SK-N-SH (cell line): ENCODE measurements around the gene ANKRD1. TPM values are rescaled to one million over a fixed set of nuclear protein-coding genes. Genes with fewer than 3 reads are reported as not detected.
A peak's percentile ranks its signal among the peaks of the same experiment; 100 is the strongest.

Experiments
- CTCF ChIA-PET: fragments of 300-600, 350-600 bp; formaldehyde crosslinking; extraction: SDS; loops from one replicate; lab custom pipeline; 2021; lab: Yijun Ruan, JAX
- POLR2A ChIA-PET: fragments of 350-600 bp; sonication (Branson Sonifier 250); formaldehyde crosslinking; extraction: SDS; loops from one replicate; lab custom pipeline; 2020; ENCODE audit warnings: antibody characterized with exemption, inconsistent platforms; lab: Yijun Ruan, JAX
- DNase-seq: peaks from one replicate; pipeline ENCODE4 v3.0.0; 2012
- H2AFZ ChIP-seq: fragments of 200-600 bp; sonication (generic); 2 replicates; pipeline ENCODE4 v1.8.1; 2016; ENCODE audit warnings: antibody characterized with exemption, mild to moderate bottlenecking, low read depth
- H3F3A ChIP-seq: fragments of 200-600 bp; sonication (generic); replicated peaks from 2 replicates; pipeline ENCODE3; 2016; ENCODE audit warnings: antibody characterized with exemption, mild to moderate bottlenecking; ENCODE audit not compliant: insufficient read depth
- H3K27ac ChIP-seq, 2 experiments: fragments of 200-500 bp in 1 of 2; fragments of 200-600 bp in 1 of 2; sonication (Bioruptor generic) in 1 of 2; sonication (generic), shearing (Covaris generic) in 1 of 2; 2 replicates each; pipeline versions ENCODE4 v1.5.1 to v1.6.1; 2014 to 2016; ENCODE audit warnings: low read depth in 2 of 2, inconsistent platforms in 1 of 2, low read length in 1 of 2, mild to moderate bottlenecking in 1 of 2, mixed read lengths in 1 of 2
- H3K27me3 ChIP-seq: fragments of 200-600 bp; sonication (generic), shearing (Covaris generic); 2 replicates; pipeline ENCODE4 v1.6.1; 2016; ENCODE audit warnings: mixed run types; ENCODE audit not compliant: insufficient read depth
- H3K36me3 ChIP-seq, 2 experiments: fragments of 200-500 bp in 1 of 2; fragments of 200-600 bp in 1 of 2; sonication (Bioruptor generic) in 1 of 2; sonication (generic) in 1 of 2; replicated peaks in 1 of 2; 2 replicates each; pipeline versions ENCODE3 to v1.5.1; 2014 to 2016; ENCODE audit warnings: low read length in 1 of 2, mild to moderate bottlenecking in 1 of 2; ENCODE audit not compliant: insufficient read depth in 2 of 2, control insufficient read depth in 1 of 2
- H3K4me1 ChIP-seq, 2 experiments: fragments of 200-500 bp in 1 of 2; fragments of 200-600 bp in 1 of 2; sonication (Bioruptor generic) in 1 of 2; sonication (generic), shearing (Covaris generic) in 1 of 2; 2 replicates each; pipeline versions ENCODE4 v1.5.1 to v1.6.1; 2014 to 2016; ENCODE audit warnings: low read depth in 1 of 2, low read length in 1 of 2, mixed run types in 1 of 2; ENCODE audit not compliant: insufficient read depth in 2 of 2, control insufficient read depth in 1 of 2
- H3K4me2 ChIP-seq: fragments of 200-600 bp; sonication (generic), shearing (Covaris generic); 2 replicates; pipeline ENCODE4 v1.6.1; 2017; ENCODE audit warnings: mixed run types
- H3K4me3 ChIP-seq, 2 experiments: fragments of 200-500 bp in 1 of 2; fragments of 200-600 bp in 1 of 2; sonication (Bioruptor generic) in 1 of 2; sonication (generic), shearing (Covaris generic) in 1 of 2; 2 replicates each; pipeline versions ENCODE4 v1.5.1 to v1.8.1; 2014 to 2016; ENCODE audit warnings: low read depth in 2 of 2, inconsistent platforms in 1 of 2, low read length in 1 of 2, mild to moderate bottlenecking in 1 of 2, mixed read lengths in 1 of 2, moderate library complexity in 1 of 2
- H3K79me2 ChIP-seq: fragments of 200-600 bp; sonication (generic); 2 replicates; pipeline ENCODE4 v1.8.1; 2017; ENCODE audit warnings: mild to moderate bottlenecking; ENCODE audit not compliant: insufficient read depth
- H3K9ac ChIP-seq: fragments of 200-600 bp; sonication (generic); 2 replicates; pipeline ENCODE4 v1.6.1; 2017; ENCODE audit warnings: mixed run types
- H3K9me2 ChIP-seq: fragments of 200-600 bp; sonication (generic); 2 replicates; pipeline ENCODE4 v1.6.1; 2017; ENCODE audit warnings: mixed run types
- H3K9me3 ChIP-seq: fragments of 200-600 bp; sonication (generic); 2 replicates; pipeline ENCODE4 v1.6.1; 2017; ENCODE audit warnings: mixed run types, mild to moderate bottlenecking, moderate library complexity
- H4K20me1 ChIP-seq: fragments of 200-600 bp; sonication (generic); 2 replicates; pipeline ENCODE4 v1.6.1; 2017; ENCODE audit warnings: mild to moderate bottlenecking, mixed run types; ENCODE audit not compliant: insufficient read depth
- FOSL2 ChIP-seq: IDR thresholded peaks from 2 replicates; pipeline ENCODE4 v1.4.0; 2012; ENCODE audit warnings: low read depth, mild to moderate bottlenecking, moderate library complexity, borderline replicate concordance
- FOXJ3 ChIP-seq: sonication (generic); formaldehyde crosslinking; IDR thresholded peaks from 2 replicates; pipeline ENCODE4 v1.5.1; 2020; ENCODE audit warnings: mild to moderate bottlenecking, missing genetic modification reagents
- GABPA ChIP-seq: IDR thresholded peaks from 2 replicates; pipeline ENCODE4 v1.4.0; 2012; ENCODE audit warnings: low read depth, mild to moderate bottlenecking
- GATA2 ChIP-seq: sonication (generic); formaldehyde crosslinking; IDR thresholded peaks from 2 replicates; pipeline ENCODE4 v1.5.0; 2020; ENCODE audit warnings: mild to moderate bottlenecking, missing genetic modification reagents
- IRF3 ChIP-seq: fragments of 150-350 bp; IDR thresholded peaks from 2 replicates; pipeline ENCODE4 v1.6.1; 2016; ENCODE audit warnings: mild to moderate bottlenecking, low read depth, low read length
- JUND ChIP-seq: IDR thresholded peaks from 2 replicates; pipeline ENCODE4 v1.4.0; 2012
- PBX3 ChIP-seq: IDR thresholded peaks from 2 replicates; pipeline ENCODE4; 2012
- RFX5 ChIP-seq: IDR thresholded peaks from 2 replicates; pipeline ENCODE4 v1.6.1; 2012; ENCODE audit warnings: mild to moderate bottlenecking, improper control_type of control experiment, low read length
- SIN3A ChIP-seq: IDR thresholded peaks from 2 replicates; pipeline ENCODE4 v1.6.1; 2012; ENCODE audit warnings: low read depth, mild to moderate bottlenecking, low read length, moderate library complexity, borderline replicate concordance
- TAF1 ChIP-seq: IDR thresholded peaks from 2 replicates; pipeline ENCODE4 v1.6.1; 2012; ENCODE audit warnings: low read depth, mild to moderate bottlenecking, low read length, moderate library complexity, borderline replicate concordance
- TCF12 ChIP-seq: IDR thresholded peaks from 2 replicates; pipeline ENCODE4 v1.4.0; 2012
- YY1 ChIP-seq: IDR thresholded peaks from 2 replicates; pipeline ENCODE4 v1.4.0; 2012; ENCODE audit warnings: low read depth, mild to moderate bottlenecking
- WGBS: methylation state at CpG from one replicate; pipeline ENCODE4 v1.1.6; 2017; ENCODE audit warnings: low lambda C conversion rate; 5-methylcytosine and 5-hydroxymethylcytosine counted together
- polyA plus RNA-seq, 3 experiments: library from polyadenylated mRNA; depleted of rRNA; stranded (reverse); fragments of >200 nt; gene quantifications; 2 replicates each; pipeline ENCODE4 v1.2.3, GENCODE V29; 2012

The ANKRD1 gene
- polyA plus RNA-seq, 1 of the 3 experiments (the other 2 are of a cell fraction), result 41.7 TPM

DNA sequence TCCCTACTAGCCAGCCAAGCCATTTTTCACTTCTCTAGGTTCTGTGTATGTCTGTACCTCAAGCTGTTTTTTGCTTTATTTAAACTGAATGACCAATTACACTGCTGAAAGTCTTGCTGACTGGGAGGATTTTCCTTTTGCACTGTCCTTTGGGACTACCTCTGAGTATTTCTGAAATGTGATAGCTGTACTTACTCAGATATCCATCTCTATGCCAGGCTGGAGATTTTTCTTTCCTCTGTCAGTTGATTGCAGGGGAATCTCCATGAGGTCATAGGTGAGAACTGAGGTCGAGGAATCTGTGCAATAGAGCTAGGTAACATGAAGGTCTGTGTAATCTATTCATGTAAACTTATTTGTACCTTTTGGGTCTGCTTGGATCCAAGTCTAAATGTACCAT lies 38.9 kb upstream of the ANKRD1 start:
- H3K79me2 ChIP-seq, result no peaks in the 10 kb centered on the region
- no peak for DNase-seq
- no peak overlapping the region for H3K4me3 ChIP-seq
- H3K27ac ChIP-seq, result peak overlapping the region; percentile 76 to 80; a peak in 3 of 4 replicates
- WGBS, result 50% methylated on average over 1 of the region's 1 CpG
- H3K9me3 ChIP-seq, result no peaks in the 10 kb centered on the region
- H3K9ac ChIP-seq, result no peak overlapping the region
- peak overlapping the region; percentile 27; the same call in 1 of the 2 replicates for H3K4me2 ChIP-seq
- TF ChIP-seq FOSL2 (no peak), JUND (peak; percentile 24; the same call in 1 of the 2 replicates), PBX3 (peak; percentile 63)
- H3K9me2 ChIP-seq, result no peaks in the 10 kb centered on the region
- peaks cover 24% of the 10 kb centered on the region for H3F3A ChIP-seq
- H2AFZ ChIP-seq, result no peak overlapping the region
- POLR2A ChIA-PET, result no interaction called here
- peaks cover 4 to 11% of the 10 kb centered on the region in 2 experiments for H3K4me1 ChIP-seq
- CTCF ChIA-PET, result no interaction called here
- no peaks in the 10 kb centered on the region for H3K36me3 ChIP-seq
- H4K20me1 ChIP-seq, result no peaks in the 10 kb centered on the region
- H3K27me3 ChIP-seq, result no peaks in the 10 kb centered on the region

- H3K9ac ChIP-seq, result no peak overlapping the region
- no peaks in the 10 kb centered on the region for H3K79me2 ChIP-seq
- WGBS, result 86% methylated on average over 6 of the region's 6 CpGs
- no peaks in the 10 kb centered on the region for H3K9me3 ChIP-seq
- H2AFZ ChIP-seq, result no peak overlapping the region
- no peaks in the 10 kb centered on the region for H3K9me2 ChIP-seq
- H3F3A ChIP-seq, result peaks cover 24% of the 10 kb centered on the region
- no peak overlapping the region for H3K4me3 ChIP-seq
- no peak for TF ChIP-seq GATA2 (CRISPR knock-in tag)
- no peak for TF ChIP-seq TCF12
- TF ChIP-seq, all 33 proteins: peak for 0
- H3K4me1 ChIP-seq, result peaks cover 0 to 11% of the 10 kb centered on the region in 2 experiments; a peak in 3 of 4 replicates
- ChIA-PET CTCF (interaction anchor here (0.7 to 2.0 kb wide), 3 partner anchors 9 to 79 kb away, joined by 3 to 5 read pairs (median 3); no protein-coding TSS in a partner anchor), POLR2A (no interaction called here)
- no peak overlapping the region; a peak in 1 of 4 replicates for H3K27ac ChIP-seq
- DNase-seq, result no peak
- H3K27me3 ChIP-seq, result no peaks in the 10 kb centered on the region
- H3K36me3 ChIP-seq, result no peaks in the 10 kb centered on the region
- H4K20me1 ChIP-seq, result no peaks in the 10 kb centered on the region
- H3K4me2 ChIP-seq, result no peak overlapping the region
Observed at GRCh38 chr10:90958781-90959180, 37.9 kb upstream of the ANKRD1 start.

DNA sequence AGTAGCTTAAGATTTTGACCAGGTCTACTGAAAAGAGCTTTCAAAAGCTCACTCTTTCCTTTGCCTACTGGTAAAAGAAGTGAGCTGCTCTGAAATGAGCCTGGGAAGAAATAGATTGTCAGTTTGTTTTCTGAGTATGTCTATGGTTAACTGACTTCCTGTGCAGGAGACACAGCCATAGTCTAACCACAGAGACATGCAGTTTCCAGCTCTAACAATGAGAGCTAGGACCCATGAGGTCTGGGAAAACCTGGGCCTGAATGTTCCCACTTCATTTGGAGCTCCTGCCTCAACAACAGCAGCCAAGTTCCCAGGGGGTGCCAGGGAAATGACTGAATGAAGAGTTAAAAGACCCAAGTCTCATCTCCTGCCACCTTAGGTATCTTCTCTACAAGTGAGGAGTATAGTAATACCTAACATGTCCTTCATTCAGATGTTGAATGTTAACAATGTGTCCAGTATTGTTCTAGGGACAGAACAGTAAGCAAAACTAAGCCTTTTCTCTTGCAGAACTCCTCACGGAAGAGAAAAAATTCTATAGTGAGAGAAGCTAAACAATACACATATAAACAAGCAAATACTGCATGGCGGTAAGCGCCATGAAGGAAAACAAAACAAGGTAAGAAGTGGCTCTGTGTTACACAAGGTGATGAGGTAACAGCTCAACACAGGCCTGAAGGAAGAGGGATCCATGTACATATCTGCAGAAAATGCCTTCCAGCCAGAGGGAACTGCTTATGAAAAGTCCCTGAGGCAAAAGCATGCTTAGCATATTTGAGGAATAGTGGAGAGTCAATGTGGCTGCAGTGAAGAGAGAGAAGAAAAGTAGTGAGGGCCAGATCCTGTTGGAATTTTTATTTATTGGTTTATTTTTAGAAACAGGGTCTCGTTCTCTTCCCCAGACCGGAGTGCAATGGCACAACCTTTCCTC lies 26.4 kb upstream of the ANKRD1 start:
- POLR2A ChIA-PET, result no interaction called here
- no peak for DNase-seq
- Histone ChIP-seq H3F3A (no peaks in the 10 kb centered on the region), H4K20me1 (no peaks in the 10 kb centered on the region), H3K79me2 (no peaks in the 10 kb centered on the region), H3K9me3 (no peaks in the 10 kb centered on the region), H3K4me1 (no peaks in the 10 kb centered on the region), H3K9me2 (no peaks in the 10 kb centered on the region), H3K4me2 (no peak overlapping the region), H3K4me3 (no peak overlapping the region), H3K9ac (no peak overlapping the region), H3K27me3 (no peaks in the 10 kb centered on the region)
- CTCF ChIA-PET, result interaction anchor here (1.7 to 1.8 kb wide), 2 partner anchors 59 to 304 kb away, joined by 5 to 6 read pairs; no protein-coding TSS in a partner anchor
- TF ChIP-seq FOXJ3 (CRISPR knock-in tag), result no peak
- TF ChIP-seq SIN3A, result no peak
- no peak for TF ChIP-seq YY1
- TF ChIP-seq GATA2 (CRISPR knock-in tag), result no peak
- no peak for TF ChIP-seq RFX5
- TF ChIP-seq JUND, result no peak
- TF ChIP-seq PBX3, result no peak
- TF ChIP-seq IRF3, result no peak
- no peak for TF ChIP-seq TAF1
- no peak for TF ChIP-seq GABPA
- TF ChIP-seq, all 33 proteins: peak for 0
- Histone ChIP-seq H3K27ac (peak overlapping the region in 1 of 2 experiments; percentile 32; a peak in 3 of 4 replicates), H3K36me3 (no peaks in the 10 kb centered on the region), H2AFZ (peak overlapping the region; percentile 74; the same call in 1 of the 2 replicates)
- 87% methylated on average over 5 of the region's 5 CpGs for WGBS
